DND-41 (cell line): Measurements from ENCODE around the gene MAGI1.

Experiments
- ATAC-seq: fragments of 200-7000 bp; cut with Tn5 transposase; 3 replicates; pipeline ENCODE4 v1.9.1; 2021; ENCODE audit warnings: low read depth; ENCODE audit not compliant: insufficient read depth
- DNase-seq: peaks from one replicate; pipeline ENCODE4 v3.0.0-alpha.2; 2020
- H2AFZ ChIP-seq: 2 replicates; pipeline ENCODE4 v1.6.0; 2012; ENCODE audit warnings: low read depth, low read length
- H3K27ac ChIP-seq: 2 replicates; pipeline ENCODE4 v1.5.1; 2012; ENCODE audit warnings: low read length, inconsistent platforms
- H3K27me3 ChIP-seq: fragments of 200-600 bp; sonication (generic); 2 replicates; pipeline ENCODE4 v1.6.0; 2012; ENCODE audit warnings: low read length, mild to moderate bottlenecking, inconsistent platforms; ENCODE audit not compliant: insufficient read depth, poor library complexity
- H3K36me3 ChIP-seq: 2 replicates; pipeline ENCODE4 v1.5.1; 2012; ENCODE audit warnings: low read length, inconsistent platforms; ENCODE audit not compliant: insufficient read depth
- H3K4me1 ChIP-seq: 2 replicates; pipeline ENCODE4 v1.5.1; 2012; ENCODE audit warnings: mild to moderate bottlenecking, low read length; ENCODE audit not compliant: insufficient read depth
- H3K4me2 ChIP-seq: 2 replicates; pipeline ENCODE4 v1.6.0; 2012; ENCODE audit warnings: mild to moderate bottlenecking, moderate library complexity, low read length, inconsistent platforms; ENCODE audit not compliant: insufficient read depth
- H3K4me3 ChIP-seq, 2 experiments: fragments of 200-600 bp in 1 of 2; shearing (Covaris generic) in 1 of 2; 2 replicates each; pipeline ENCODE4 v1.5.1; 2012 to 2016; ENCODE audit warnings: inconsistent platforms in 2 of 2, low read length in 2 of 2, mild to moderate bottlenecking in 2 of 2, low read depth in 1 of 2, moderate library complexity in 1 of 2
- H3K79me2 ChIP-seq: 2 replicates; pipeline ENCODE4 v1.6.0; 2012; ENCODE audit warnings: low read length, inconsistent platforms; ENCODE audit not compliant: insufficient read depth
- H3K9ac ChIP-seq: 2 replicates; pipeline ENCODE4 v1.6.0; 2012; ENCODE audit warnings: low read depth, mild to moderate bottlenecking, inconsistent platforms, low read length, moderate library complexity
- H3K9me3 ChIP-seq: 2 replicates; pipeline ENCODE4 v1.5.1; 2012; ENCODE audit warnings: low read length, moderate library complexity, mild to moderate bottlenecking, inconsistent platforms; ENCODE audit not compliant: insufficient read depth, severe bottlenecking
- H4K20me1 ChIP-seq: 2 replicates; pipeline ENCODE4 v1.6.0; 2012; ENCODE audit warnings: low read length; ENCODE audit not compliant: insufficient read depth
- CTCF ChIP-seq: IDR thresholded peaks from 2 replicates; pipeline ENCODE4 v1.5.1; 2012; ENCODE audit warnings: borderline replicate concordance, low read length, moderate library complexity, mild to moderate bottlenecking; ENCODE audit not compliant: poor library complexity, severe bottlenecking; ENCODE audit errors: extremely low read depth
- EZH2 ChIP-seq: IDR thresholded peaks from 3 replicates; pipeline ENCODE4 v1.6.1; 2012; ENCODE audit warnings: borderline replicate concordance, low read depth, mild to moderate bottlenecking, moderate library complexity, low read length, inconsistent platforms; ENCODE audit not compliant: severe bottlenecking

Gene MAGI1

GRCh38 chr3:65588884-65589283 is 449.8 kb downstream of the MAGI1 start:
- H3K27ac ChIP-seq: no peak overlapping the region
- TF ChIP-seq EZH2: no peak
- no peak overlapping the region for H3K9ac ChIP-seq
- no peaks in the 10 kb centered on the region for H3K79me2 ChIP-seq
- H3K4me1 ChIP-seq: no peaks in the 10 kb centered on the region
- H3K4me3 ChIP-seq: no peak overlapping the region
- H2AFZ ChIP-seq: no peak overlapping the region
- H3K9me3 ChIP-seq: no peaks in the 10 kb centered on the region
- DNase-seq (no peak), ATAC-seq (no peak)
- H3K4me2 ChIP-seq: no peak overlapping the region
- no peaks in the 10 kb centered on the region for H4K20me1 ChIP-seq
- H3K36me3 ChIP-seq: no peaks in the 10 kb centered on the region
- H3K27me3 ChIP-seq: no peaks in the 10 kb centered on the region

GRCh38 chr3:65587650-65588439 is 450.9 kb downstream of the MAGI1 start:
- Histone ChIP-seq H3K4me3 (no peak overlapping the region), H3K4me2 (no peak overlapping the region), H2AFZ (no peak overlapping the region), H3K27ac (no peak overlapping the region), H3K27me3 (no peaks in the 10 kb centered on the region), H3K9me3 (no peaks in the 10 kb centered on the region), H4K20me1 (no peaks in the 10 kb centered on the region), H3K4me1 (no peaks in the 10 kb centered on the region), H3K36me3 (no peaks in the 10 kb centered on the region), H3K79me2 (no peaks in the 10 kb centered on the region), H3K9ac (no peak overlapping the region)
- TF ChIP-seq CTCF (no peak), EZH2 (no peak)
- DNase-seq (no peak), ATAC-seq (no peak)

GRCh38 chr3:65584913-65585312 is 453.8 kb downstream of the MAGI1 start:
- no peaks in the 10 kb centered on the region for H4K20me1 ChIP-seq
- no peaks in the 10 kb centered on the region for H3K79me2 ChIP-seq
- no peak for ATAC-seq

GRCh38 chr3:65584002-65584401 is 454.7 kb downstream of the MAGI1 start:
- no peak for DNase-seq
- Histone ChIP-seq H3K36me3 (no peaks in the 10 kb centered on the region), H3K4me3 (no peak overlapping the region), H2AFZ (no peak overlapping the region), H3K27ac (no peak overlapping the region), H3K79me2 (no peaks in the 10 kb centered on the region), H3K4me1 (no peaks in the 10 kb centered on the region), H3K27me3 (no peaks in the 10 kb centered on the region), H4K20me1 (no peaks in the 10 kb centered on the region), H3K9me3 (no peaks in the 10 kb centered on the region), H3K9ac (no peak overlapping the region), H3K4me2 (no peak overlapping the region)
- TF ChIP-seq CTCF (no peak), EZH2 (no peak)
- no peak for ATAC-seq

More at GRCh38 chr3:65584913-65585312, 453.8 kb downstream of the MAGI1 start:
- H3K27me3 ChIP-seq: no peaks in the 10 kb centered on the region
- H3K4me3 ChIP-seq: no peak overlapping the region
- no peak for DNase-seq
- H3K9ac ChIP-seq: no peak overlapping the region
- TF ChIP-seq EZH2: no peak
- TF ChIP-seq CTCF: no peak
- H3K4me1 ChIP-seq: no peaks in the 10 kb centered on the region
- no peaks in the 10 kb centered on the region for H3K9me3 ChIP-seq
- no peak overlapping the region for H3K27ac ChIP-seq
- H2AFZ ChIP-seq: no peak overlapping the region
- no peak overlapping the region for H3K4me2 ChIP-seq
- no peaks in the 10 kb centered on the region for H3K36me3 ChIP-seq
